HEK293 (cell line): ENCODE measurements around the gene ABCA5.

ENCODE experiments used
- CTCF ChIA-PET: fragments of 350-600 bp; formaldehyde crosslinking; extraction: SDS; loops from one replicate; lab custom pipeline; 2021; ENCODE audit warnings: antibody characterized with exemption; lab: Yijun Ruan, JAX
- POLR2A ChIA-PET: fragments of 300-600 bp; formaldehyde crosslinking; extraction: SDS; loops from one replicate; lab custom pipeline; 2020; ENCODE audit warnings: antibody characterized with exemption, inconsistent platforms; lab: Yijun Ruan, JAX
- H3K27ac ChIP-seq: fragments of 200-500 bp; sonication (Bioruptor generic); 2 replicates; pipeline ENCODE4 v1.5.1; 2014; ENCODE audit warnings: low read depth, low read length, control low read depth, inconsistent platforms; ENCODE audit errors: extremely low read depth
- H3K36me3 ChIP-seq, 2 experiments: fragments of 200-500 bp in 1 of 2; sonication (Bioruptor generic) in 1 of 2; 1 replicate in 1 of 2; 2 replicates in 1 of 2; pipeline ENCODE4 v1.5.1; 2014 to 2017; ENCODE audit warnings: inconsistent platforms in 2 of 2, low read length in 2 of 2; ENCODE audit not compliant: control insufficient read depth in 2 of 2, insufficient read depth in 1 of 2
- H3K4me1 ChIP-seq: fragments of 200-500 bp; sonication (Bioruptor generic); 2 replicates; pipeline ENCODE4 v1.5.1; 2014; ENCODE audit warnings: mild to moderate bottlenecking, low read length, inconsistent platforms; ENCODE audit not compliant: control insufficient read depth, insufficient read depth
- H3K4me3 ChIP-seq: 2 replicates; pipeline ENCODE4 v1.5.1; 2011; ENCODE audit warnings: low read depth, mild to moderate bottlenecking, control low read depth, low read length, moderate library complexity
- H3K9me3 ChIP-seq: fragments of 200-500 bp; sonication (Bioruptor generic); 2 replicates; pipeline ENCODE4 v1.5.1; 2014; ENCODE audit warnings: low read depth, low read length, inconsistent platforms; ENCODE audit not compliant: control insufficient read depth, insufficient read depth
- EGR2 ChIP-seq: fragments of 450-650 bp; formaldehyde crosslinking; IDR thresholded peaks from 2 replicates; pipeline ENCODE4 v1.5.1; 2016; ENCODE audit warnings: low read depth, missing biosample characterization, missing genetic modification characterization
- FEZF1 ChIP-seq: fragments of 450-650 bp; formaldehyde crosslinking; IDR thresholded peaks from 2 replicates; pipeline ENCODE4 v1.5.1; 2016; ENCODE audit warnings: missing biosample characterization, missing genetic modification characterization
- SETDB1 ChIP-seq: IDR thresholded peaks from one replicate; pipeline ENCODE4 v1.6.1; 2017; ENCODE audit warnings: mild to moderate bottlenecking, low read length, moderate library complexity, mixed read lengths; ENCODE audit not compliant: insufficient read length
- SP2 ChIP-seq: fragments of 450-650 bp; formaldehyde crosslinking; IDR thresholded peaks from 2 replicates; pipeline ENCODE4 v1.5.1; 2016; ENCODE audit warnings: missing biosample characterization, missing genetic modification characterization
- ZBTB1 ChIP-seq: fragments of 450-650 bp; formaldehyde crosslinking; IDR thresholded peaks from 2 replicates; pipeline ENCODE4 v1.5.1; 2016; ENCODE audit warnings: missing biosample characterization, missing genetic modification characterization
- ZBTB17 ChIP-seq: fragments of 450-650 bp; formaldehyde crosslinking; IDR thresholded peaks from 2 replicates; pipeline ENCODE4 v1.5.1; 2016; ENCODE audit warnings: missing biosample characterization, missing genetic modification characterization
- ZFHX2 ChIP-seq: fragments of 450-650 bp; formaldehyde crosslinking; conservative IDR thresholded peaks from 2 replicates; pipeline ENCODE4 v1.5.1; 2016; ENCODE audit warnings: missing biosample characterization, missing genetic modification characterization
- ZNF121 ChIP-seq: fragments of 450-650 bp; formaldehyde crosslinking; IDR thresholded peaks from 2 replicates; pipeline ENCODE4 v1.5.1; 2016; ENCODE audit warnings: missing biosample characterization, missing genetic modification characterization
- ZNF133 ChIP-seq: fragments of 450-650 bp; formaldehyde crosslinking; IDR thresholded peaks from 2 replicates; pipeline ENCODE4 v1.5.1; 2016; ENCODE audit warnings: missing biosample characterization, missing genetic modification characterization
- ZNF140 ChIP-seq: fragments of 450-650 bp; formaldehyde crosslinking; IDR thresholded peaks from 2 replicates; pipeline ENCODE4 v1.5.1; 2016; ENCODE audit warnings: missing biosample characterization, missing genetic modification characterization
- ZNF239 ChIP-seq: fragments of 450-650 bp; formaldehyde crosslinking; IDR thresholded peaks from 2 replicates; pipeline ENCODE4 v1.5.1; 2016; ENCODE audit warnings: missing biosample characterization, missing genetic modification characterization
- ZNF248 ChIP-seq: fragments of 450-650 bp; formaldehyde crosslinking; IDR thresholded peaks from 2 replicates; pipeline ENCODE4 v1.5.1; 2017; ENCODE audit warnings: missing biosample characterization, missing genetic modification characterization
- ZNF274 ChIP-seq, 2 experiments: fragments of 200-500 bp in 1 of 2; fragments of 450-650 bp in 1 of 2; sonication (Bioruptor generic) in 1 of 2; formaldehyde crosslinking in 1 of 2; IDR thresholded peaks; 2 replicates each; pipeline versions ENCODE4 v1.5.1 to v1.6.1; 2014 to 2016; ENCODE audit warnings: borderline replicate concordance in 1 of 2, inconsistent platforms in 1 of 2, low read length in 1 of 2, missing biosample characterization in 1 of 2, missing genetic modification characterization in 1 of 2
- ZNF335 ChIP-seq: fragments of 450-650 bp; formaldehyde crosslinking; conservative IDR thresholded peaks from 2 replicates; pipeline ENCODE4 v1.5.1; 2016; ENCODE audit warnings: missing biosample characterization, missing genetic modification characterization
- ZNF350 ChIP-seq: fragments of 450-650 bp; formaldehyde crosslinking; IDR thresholded peaks from 2 replicates; pipeline ENCODE4 v1.5.0; 2017; ENCODE audit warnings: missing biosample characterization, mild to moderate bottlenecking, missing genetic modification characterization
- ZNF48 ChIP-seq: fragments of 450-650 bp; formaldehyde crosslinking; IDR thresholded peaks from 2 replicates; pipeline ENCODE4 v1.5.1; 2016; ENCODE audit warnings: missing biosample characterization, missing genetic modification characterization
- ZNF600 ChIP-seq: fragments of 450-650 bp; formaldehyde crosslinking; IDR thresholded peaks from 2 replicates; pipeline ENCODE4 v1.5.1; 2016; ENCODE audit warnings: missing biosample characterization, missing genetic modification characterization
- ZNF658 ChIP-seq: fragments of 450-650 bp; formaldehyde crosslinking; IDR thresholded peaks from 2 replicates; pipeline ENCODE4; 2016; ENCODE audit warnings: missing biosample characterization, missing genetic modification characterization
- ZNF792 ChIP-seq: fragments of 450-650 bp; formaldehyde crosslinking; IDR thresholded peaks from 2 replicates; pipeline ENCODE4 v1.5.1; 2016; ENCODE audit warnings: missing biosample characterization, missing genetic modification characterization
- ZXDB ChIP-seq: fragments of 450-650 bp; formaldehyde crosslinking; IDR thresholded peaks from 2 replicates; pipeline ENCODE4 v1.5.1; 2016; ENCODE audit warnings: missing biosample characterization, missing genetic modification characterization
- TF ChIP-seq, protein P1 (sequence below): fragments of 450-650 bp; formaldehyde crosslinking; IDR thresholded peaks from 2 replicates; pipeline ENCODE4 v1.5.1; 2016; ENCODE audit warnings: missing biosample characterization, missing genetic modification characterization
- TF ChIP-seq, protein P2 (sequence below): fragments of 450-650 bp; formaldehyde crosslinking; optimal IDR thresholded peaks from 2 replicates; pipeline ENCODE3; 2016; ENCODE audit warnings: missing biosample characterization, mild to moderate bottlenecking, missing genetic modification characterization
- TF ChIP-seq, protein P3 (sequence below): fragments of 450-650 bp; formaldehyde crosslinking; IDR thresholded peaks from 2 replicates; pipeline ENCODE4 v1.5.1; 2016; ENCODE audit warnings: missing biosample characterization, missing genetic modification characterization
- TF ChIP-seq, protein P4 (sequence below): fragments of 450-650 bp; formaldehyde crosslinking; IDR thresholded peaks from 2 replicates; pipeline ENCODE4 v1.5.1; 2017; ENCODE audit warnings: missing biosample characterization, mild to moderate bottlenecking, missing genetic modification characterization, moderate library complexity

ABCA5 gene

DNA sequence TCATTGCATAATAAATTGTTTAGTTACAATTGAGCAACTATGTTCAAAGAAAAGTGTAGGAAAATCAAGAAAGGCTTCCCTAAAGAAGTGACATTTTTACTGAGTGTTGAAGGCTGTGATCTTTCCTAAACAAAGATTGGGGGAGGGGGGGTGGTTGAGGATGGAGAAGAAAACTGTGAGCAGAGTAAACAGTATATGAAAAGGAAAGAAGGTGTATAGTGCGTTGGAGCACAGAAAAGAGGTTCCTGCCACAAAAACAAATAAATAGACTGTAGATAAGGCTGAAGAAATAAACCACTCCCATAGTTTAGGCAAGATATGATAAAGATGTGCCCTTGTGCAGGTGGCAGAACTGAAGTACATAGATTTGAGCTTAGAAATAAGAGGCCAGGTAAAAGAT, 106.8 kb downstream of the ABCA5 start:
- ChIA-PET POLR2A (no interaction called here), CTCF (interaction anchor here (0.6 to 1.0 kb wide), 2 partner anchors 431 to 443 kb away, joined by 4 to 5 read pairs; no protein-coding TSS in a partner anchor)
- no peak overlapping the region for H3K4me3 ChIP-seq
- no peaks in the 10 kb centered on the region for H3K9me3 ChIP-seq
- H3K27ac ChIP-seq = no peak overlapping the region
- H3K4me1 ChIP-seq = peaks cover 2% of the 10 kb centered on the region; the same call in 1 of the 2 replicates
- TF ChIP-seq ZNF133 (no peak), ZNF248 (tag by site-specific recombination) (no peak), SP2 (tag by site-specific recombination) (no peak), ZNF792 (no peak), SETDB1 (no peak), ZNF658 (no peak), ZNF48 (tag by site-specific recombination) (no peak)
- TF ChIP-seq, protein P1, sequence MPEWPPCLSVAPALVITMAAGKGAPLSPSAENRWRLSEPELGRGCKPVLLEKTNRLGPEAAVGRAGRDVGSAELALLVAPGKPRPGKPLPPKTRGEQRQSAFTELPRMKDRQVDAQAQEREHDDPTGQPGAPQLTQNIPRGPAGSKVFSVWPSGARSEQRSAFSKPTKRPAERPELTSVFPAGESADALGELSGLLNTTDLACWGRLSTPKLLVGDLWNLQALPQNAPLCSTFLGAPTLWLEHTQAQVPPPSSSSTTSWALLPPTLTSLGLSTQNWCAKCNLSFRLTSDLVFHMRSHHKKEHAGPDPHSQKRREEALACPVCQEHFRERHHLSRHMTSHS (tag by site-specific recombination) = no peak
- TF ChIP-seq, protein P2, sequence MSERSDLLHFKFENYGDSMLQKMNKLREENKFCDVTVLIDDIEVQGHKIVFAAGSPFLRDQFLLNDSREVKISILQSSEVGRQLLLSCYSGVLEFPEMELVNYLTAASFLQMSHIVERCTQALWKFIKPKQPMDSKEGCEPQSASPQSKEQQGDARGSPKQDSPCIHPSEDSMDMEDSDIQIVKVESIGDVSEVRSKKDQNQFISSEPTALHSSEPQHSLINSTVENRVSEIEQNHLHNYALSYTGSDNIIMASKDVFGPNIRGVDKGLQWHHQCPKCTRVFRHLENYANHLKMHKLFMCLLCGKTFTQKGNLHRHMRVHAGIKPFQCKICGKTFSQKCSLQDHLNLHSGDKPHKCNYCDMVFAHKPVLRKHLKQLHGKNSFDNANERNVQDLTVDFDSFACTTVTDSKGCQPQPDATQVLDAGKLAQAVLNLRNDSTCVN (tag by site-specific recombination) = no peak
- TF ChIP-seq, protein P3, sequence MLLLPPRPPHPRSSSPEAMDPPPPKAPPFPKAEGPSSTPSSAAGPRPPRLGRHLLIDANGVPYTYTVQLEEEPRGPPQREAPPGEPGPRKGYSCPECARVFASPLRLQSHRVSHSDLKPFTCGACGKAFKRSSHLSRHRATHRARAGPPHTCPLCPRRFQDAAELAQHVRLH = no peak
- no peaks in the 10 kb centered on the region for H3K36me3 ChIP-seq

DNA sequence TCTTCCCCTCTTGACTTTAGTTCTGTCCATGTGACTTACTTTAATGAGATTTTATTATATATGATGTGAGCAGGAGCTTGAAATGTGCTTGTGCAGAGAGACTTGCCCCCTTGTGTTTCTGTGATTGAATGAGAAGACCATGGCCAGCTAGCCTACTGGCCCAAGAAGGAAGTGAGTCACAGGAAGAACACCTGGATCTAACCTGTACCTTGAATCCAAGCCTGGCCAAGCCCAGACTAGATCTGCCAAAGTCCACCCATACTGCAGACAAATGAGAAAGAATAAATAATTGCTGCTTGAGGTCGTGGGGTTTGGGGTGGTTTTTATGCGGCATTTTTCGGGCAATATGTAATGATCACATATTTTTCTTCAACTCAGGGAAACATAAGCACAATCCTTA, 107.9 kb downstream of the ABCA5 start:
- H3K36me3 ChIP-seq = no peaks in the 10 kb centered on the region
- H3K27ac ChIP-seq = no peak overlapping the region
- CTCF ChIA-PET = no interaction called here
- H3K4me3 ChIP-seq = no peak overlapping the region
- POLR2A ChIA-PET = no interaction called here
- H3K9me3 ChIP-seq = no peaks in the 10 kb centered on the region
- TF ChIP-seq FEZF1 (tag by site-specific recombination) (no peak), ZNF274 (IDR thresholded peaks at IDR 0.05; ENCODE audit: low read length) (no peak), ZNF274 (tag by site-specific recombination; IDR thresholded peaks at IDR 0.05; ENCODE audit: borderline replicate concordance) (no peak), ZNF600 (no peak), ZNF121 (tag by site-specific recombination) (no peak), ZNF239 (no peak), ZBTB17 (tag by site-specific recombination) (no peak), ZNF140 (tag by site-specific recombination) (no peak)
- TF ChIP-seq, protein P4, sequence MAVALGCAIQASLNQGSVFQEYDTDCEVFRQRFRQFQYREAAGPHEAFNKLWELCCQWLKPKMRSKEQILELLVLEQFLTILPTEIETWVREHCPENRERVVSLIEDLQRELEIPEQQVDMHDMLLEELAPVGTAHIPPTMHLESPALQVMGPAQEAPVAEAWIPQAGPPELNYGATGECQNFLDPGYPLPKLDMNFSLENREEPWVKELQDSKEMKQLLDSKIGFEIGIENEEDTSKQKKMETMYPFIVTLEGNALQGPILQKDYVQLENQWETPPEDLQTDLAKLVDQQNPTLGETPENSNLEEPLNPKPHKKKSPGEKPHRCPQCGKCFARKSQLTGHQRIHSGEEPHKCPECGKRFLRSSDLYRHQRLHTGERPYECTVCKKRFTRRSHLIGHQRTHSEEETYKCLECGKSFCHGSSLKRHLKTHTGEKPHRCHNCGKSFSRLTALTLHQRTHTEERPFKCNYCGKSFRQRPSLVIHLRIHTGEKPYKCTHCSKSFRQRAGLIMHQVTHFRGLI = no peak
- H3K4me1 ChIP-seq = peaks cover 2% of the 10 kb centered on the region; the same call in 1 of the 2 replicates

DNA sequence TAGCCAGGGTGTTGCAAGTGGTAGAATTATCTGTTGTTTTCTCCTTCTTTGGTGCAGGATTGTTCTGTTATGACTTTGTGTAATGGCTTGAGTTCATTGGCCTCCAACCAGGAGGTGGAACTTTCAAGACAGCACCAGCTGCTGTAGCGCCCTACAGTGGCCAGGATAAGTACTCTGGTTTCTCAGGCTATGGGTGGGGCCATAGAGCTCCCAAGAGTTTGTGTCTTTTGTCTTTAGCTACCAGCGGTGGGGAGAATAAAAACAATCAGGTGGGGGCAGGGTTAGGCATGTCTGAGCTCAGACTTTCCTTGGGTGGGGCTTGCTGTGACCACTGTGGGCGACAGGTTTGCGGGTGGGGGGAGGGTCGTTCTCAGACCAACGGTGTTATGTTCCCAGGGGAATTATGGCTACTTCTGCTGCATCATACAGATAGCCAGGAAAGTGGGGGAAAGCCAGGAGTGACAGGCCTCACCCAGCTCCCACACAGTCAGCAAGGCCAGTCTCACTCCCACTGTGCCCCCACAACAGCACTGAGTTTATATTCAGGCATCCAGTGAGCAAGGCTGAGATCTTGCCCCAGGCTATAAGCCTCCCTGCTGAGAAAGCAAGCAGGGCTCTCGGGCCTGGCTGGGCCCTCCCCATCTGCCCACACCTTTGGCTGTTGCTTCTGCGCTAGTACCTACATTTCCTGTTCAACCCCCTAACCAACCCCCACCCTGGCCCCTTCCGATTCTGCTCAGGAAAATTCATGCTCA, 113.7 kb downstream of the ABCA5 start:
- CTCF ChIA-PET = interaction anchor here (0.6 kb wide), 1 partner anchor 8 kb away, joined by 4 read pairs; no protein-coding TSS in a partner anchor
- no peak overlapping the region for H3K27ac ChIP-seq
- H3K36me3 ChIP-seq = no peaks in the 10 kb centered on the region
- POLR2A ChIA-PET = no interaction called here
- H3K9me3 ChIP-seq = no peaks in the 10 kb centered on the region
- no peak overlapping the region for H3K4me3 ChIP-seq
- TF ChIP-seq ZNF274 (IDR thresholded peaks at IDR 0.05; ENCODE audit: low read length) (no peak), ZNF274 (tag by site-specific recombination; IDR thresholded peaks at IDR 0.05; ENCODE audit: borderline replicate concordance) (no peak), ZNF350 (no peak), ZFHX2 (peak; percentile 63), EGR2 (peak; percentile 87), ZXDB (tag by site-specific recombination) (no peak), ZBTB1 (no peak), ZNF335 (tag by site-specific recombination) (no peak)
- no peaks in the 10 kb centered on the region for H3K4me1 ChIP-seq
